K562 (cell line): Measurements from ENCODE around the gene SGK1. TPM values are rescaled to one million over a fixed set of nuclear protein-coding genes. Genes with fewer than 3 reads are reported as not detected.

Experiments used
- ATAC-seq: fragments of 200-7000 bp; cut with Tn5 transposase; 3 replicates; pipeline ENCODE4 v1.9.1; 2020; ENCODE audit warnings: moderate library complexity
- BruUV-seq: library from RNA; stranded (reverse); fragments of 400-500 nt; replicated peaks from 2 replicates; lab custom pipeline; 2021; lab: Mats Ljungman, UMichigan
- CTCF ChIA-PET: fragments of 300-600 bp; formaldehyde crosslinking; extraction: SDS; loops from one replicate; lab custom pipeline; 2021; ENCODE audit warnings: low intra/inter-chr PET ratio; lab: Yijun Ruan, JAX
- POLR2A ChIA-PET: fragments of 300-600, 350-650 bp; sonication (Branson Sonifier 250); formaldehyde crosslinking; extraction: SDS; loops from one replicate; lab custom pipeline; 2021; ENCODE audit warnings: antibody characterized with exemption, inconsistent platforms; lab: Yijun Ruan, JAX
- DNase-seq, 4 experiments: peaks; one replicate each; pipeline versions ENCODE4 v3.0.0 to v3.0.0-alpha.2; 2011 to 2018; ENCODE audit warnings: low spot score in 3 of 4, mixed read lengths in 3 of 4; ENCODE audit errors: extremely low read depth in 1 of 4
- FAIRE-seq: peaks from 2 replicates; lab custom pipeline; 2011; peaks lifted over from hg19 to GRCh38; lab: Jason Lieb, UNC
- H2AFZ ChIP-seq: 2 replicates; pipeline ENCODE4 v1.6.0; 2011; ENCODE audit warnings: low read depth, low read length, control low read depth, inconsistent platforms
- H3K27ac ChIP-seq: fragments of 200-600 bp; 3 replicates; pipeline ENCODE4 v1.8.0; 2011; ENCODE audit warnings: low read depth, mild to moderate bottlenecking, control low read depth, inconsistent platforms, low read length, moderate library complexity, mixed read lengths; ENCODE audit errors: extremely low read depth
- H3K27me3 ChIP-seq, 2 experiments: fragments of 300-600 bp in 1 of 2; 2 replicates in 1 of 2; 3 replicates in 1 of 2; pipeline versions ENCODE4 v1.6.0 to v1.8.0; 2011; ENCODE audit warnings: inconsistent platforms in 2 of 2, low read length in 2 of 2, mild to moderate bottlenecking in 1 of 2, mixed read lengths in 1 of 2, moderate library complexity in 1 of 2; ENCODE audit not compliant: control insufficient read depth in 2 of 2, insufficient read depth in 2 of 2
- H3K36me3 ChIP-seq: fragments of 300-600 bp; 3 replicates; pipeline ENCODE4 v1.8.0; 2011; ENCODE audit warnings: mild to moderate bottlenecking, low read length, inconsistent platforms; ENCODE audit not compliant: control insufficient read depth, insufficient read depth
- H3K4me1 ChIP-seq, 2 experiments: fragments of 200-600 bp in 1 of 2; replicated peaks in 1 of 2; 2 replicates in 1 of 2; 3 replicates in 1 of 2; pipeline versions ENCODE4 v1.5.1 to v1.8.0; 2011; ENCODE audit warnings: inconsistent platforms in 2 of 2, low read length in 2 of 2, mild to moderate bottlenecking in 1 of 2, mixed read lengths in 1 of 2, moderate library complexity in 1 of 2; ENCODE audit not compliant: control insufficient read depth in 2 of 2, insufficient read depth in 2 of 2
- H3K4me2 ChIP-seq: 2 replicates; pipeline ENCODE4 v1.6.1; 2011; ENCODE audit warnings: low read length, control low read depth, inconsistent platforms, mixed read lengths; ENCODE audit not compliant: insufficient read depth
- H3K4me3 ChIP-seq: fragments of 200-600 bp; sonication (generic), shearing (Covaris generic); 2 replicates; pipeline ENCODE4 v1.5.1; 2016; ENCODE audit warnings: control low read depth, inconsistent platforms
- H3K79me2 ChIP-seq: fragments of 200-600 bp; 3 replicates; pipeline ENCODE4 v1.8.0; 2011; ENCODE audit warnings: low read length, inconsistent platforms; ENCODE audit not compliant: control insufficient read depth, insufficient read depth
- H3K9ac ChIP-seq, 2 experiments: 2 replicates each; pipeline versions ENCODE4 v1.6.0 to v1.6.1; 2011; ENCODE audit warnings: low read depth in 2 of 2, low read length in 2 of 2, control low read depth in 1 of 2, inconsistent platforms in 1 of 2, mild to moderate bottlenecking in 1 of 2, mixed read lengths in 1 of 2; ENCODE audit not compliant: insufficient read depth in 1 of 2
- H3K9me1 ChIP-seq: one replicate; pipeline ENCODE4 v1.6.0; 2011; ENCODE audit warnings: inconsistent platforms, mild to moderate bottlenecking, low read length, moderate library complexity; ENCODE audit not compliant: control insufficient read depth, insufficient read depth
- H3K9me3 ChIP-seq: replicated peaks from 2 replicates; pipeline ENCODE4 v1.5.1; 2011; ENCODE audit warnings: low read depth, low read length, inconsistent platforms; ENCODE audit not compliant: control insufficient read depth, insufficient read depth
- H4K20me1 ChIP-seq: replicated peaks from 2 replicates; pipeline ENCODE4 v1.6.1; 2011; ENCODE audit warnings: low read length, inconsistent platforms, mixed read lengths; ENCODE audit not compliant: control insufficient read depth, insufficient read depth
- C11orf30 ChIP-seq: fragments of 450-650 bp; IDR thresholded peaks from 2 replicates; pipeline ENCODE4 v1.6.1; 2016; ENCODE audit warnings: low read depth, mild to moderate bottlenecking
- CHD2 ChIP-seq: IDR thresholded peaks from 2 replicates; pipeline ENCODE4 v1.6.1; 2011; ENCODE audit warnings: low read depth, low read length
- FOXA1 ChIP-seq: fragments of 450-650 bp; IDR thresholded peaks from 2 replicates; pipeline ENCODE4 v1.6.1; 2016; ENCODE audit warnings: mild to moderate bottlenecking, borderline replicate concordance
- FOXP1 ChIP-seq: sonication (generic); formaldehyde crosslinking; IDR thresholded peaks from 2 replicates; pipeline ENCODE4 v1.8.0; 2022; ENCODE audit warnings: mild to moderate bottlenecking, missing genetic modification reagents
- FUS ChIP-seq: fragments of 200-400 bp; formaldehyde crosslinking; optimal IDR thresholded peaks from 2 replicates; pipeline ENCODE3; 2017; ENCODE audit warnings: low read depth, low read length
- HEY1 ChIP-seq: fragments of 250-450 bp; sonication (Bioruptor Pico); IDR thresholded peaks from 2 replicates; pipeline ENCODE4 v1.5.0; 2020; ENCODE audit warnings: mild to moderate bottlenecking, moderate library complexity, borderline replicate concordance
- IRF2 ChIP-seq: sonication (generic); formaldehyde crosslinking; IDR thresholded peaks from 2 replicates; pipeline ENCODE4 v1.8.1; 2022; ENCODE audit warnings: mild to moderate bottlenecking, missing genetic modification reagents
- KLF6 ChIP-seq: fragments of 250-450 bp; sonication (Bioruptor Pico); IDR thresholded peaks from 2 replicates; pipeline ENCODE4 v1.4.0; 2020; ENCODE audit warnings: mild to moderate bottlenecking, moderate library complexity, borderline replicate concordance
- L3MBTL2 ChIP-seq: fragments of 450-650 bp; IDR thresholded peaks from 2 replicates; pipeline ENCODE4 v1.6.1; 2016; ENCODE audit warnings: mild to moderate bottlenecking, moderate library complexity
- NELFE ChIP-seq: IDR thresholded peaks from 2 replicates; pipeline ENCODE4 v1.6.1; 2011; ENCODE audit warnings: mild to moderate bottlenecking; ENCODE audit not compliant: insufficient read depth, insufficient read length
- NFXL1 ChIP-seq: fragments of 450-650 bp; formaldehyde crosslinking; IDR thresholded peaks from 2 replicates; pipeline ENCODE4 v1.4.0; 2021; ENCODE audit warnings: mild to moderate bottlenecking
- SIRT6 ChIP-seq: IDR thresholded peaks from one replicate; pipeline ENCODE4 v1.6.1; 2012; ENCODE audit warnings: low read depth, mild to moderate bottlenecking, control low read depth, inconsistent platforms, low read length, moderate library complexity
- SUPT5H ChIP-seq: fragments of 450-650 bp; IDR thresholded peaks from 2 replicates; pipeline ENCODE4 v1.6.1; 2016
- ZBTB7A ChIP-seq: IDR thresholded peaks from 2 replicates; pipeline ENCODE4 v1.6.1; 2011; ENCODE audit warnings: low read depth, mild to moderate bottlenecking, low read length, moderate library complexity, borderline replicate concordance; ENCODE audit not compliant: control insufficient read depth
- ZBTB9 ChIP-seq: fragments of 450-650 bp; formaldehyde crosslinking; IDR thresholded peaks from 2 replicates; pipeline ENCODE4 v1.4.0; 2020; ENCODE audit warnings: mild to moderate bottlenecking, moderate library complexity
- ZNF143 ChIP-seq: sonication (generic); formaldehyde crosslinking; IDR thresholded peaks from 2 replicates; pipeline ENCODE4 v1.9.0; 2022; ENCODE audit warnings: mild to moderate bottlenecking, missing genetic modification reagents
- ZNF589 ChIP-seq: fragments of 200-800 bp; sonication (Bioruptor generic); IDR thresholded peaks from 2 replicates; pipeline ENCODE4 v1.6.1; 2016; ENCODE audit warnings: low read depth, missing genetic modification characterization, missing compliant biosample characterization
- WGBS: fragments of 100-300 bp; shearing (Covaris generic); methylation state at CpG from one replicate; pipeline ENCODE4 v1.1.6; 2016; ENCODE audit warnings: low coverage, mixed read lengths; ENCODE audit not compliant: insufficient coverage; ENCODE audit errors: missing lambda C conversion rate; 5-methylcytosine and 5-hydroxymethylcytosine counted together
- in situ Hi-C: fragments of 300-500 bp; cut with MboI; formaldehyde crosslinking; loops from 4 replicates; pipeline ENCODE4 v1.15.0; 2018; ENCODE audit warnings: inconsistent platforms, mixed read lengths
- intact Hi-C: fragments of 100-400 bp; cut with micrococcal nuclease; formaldehyde crosslinking; loops from 2 replicates; pipeline ENCODE4 v1.14.2; 2022
- polyA plus RNA-seq, 8 experiments: library from polyadenylated mRNA; depleted of rRNA in 4 of 8; stranded (reverse) in 5 of 8; unstranded in 3 of 8; fragments of >200 nt; fragmentation: Nextera tagmentation in 2 of 8; fragmentation: Illumina TruSeq in 1 of 8; extraction: Ambion mirVana in 2 of 8; extraction: Trizol in 1 of 8; gene quantifications; 2 replicates each; pipeline versions ENCODE4 v1.2.1 to v1.2.3, GENCODE V29; 2011 to 2014; ENCODE audit warnings: inconsistent platforms in 1 of 8, missing spikeins in 1 of 8
- total RNA-seq, 7 experiments: library from RNA; depleted of rRNA in 6 of 7; stranded (reverse); fragments of >200 nt in 6 of 7; fragmentation: Illumina TruSeq in 2 of 7; extraction: Trizol in 2 of 7; gene quantifications; 2 replicates each; pipeline versions ENCODE4 v1.2.1 to v1.2.3, GENCODE V29; 2011 to 2021; ENCODE audit warnings: low replicate concordance in 1 of 7

SGK1 gene
- total and polyA plus RNA-seq, 9 of the 15 experiments (the other 6 are each of a cell fraction or from before 2014, with no cell fraction given): 3.5 to 7.2 (median 3.9) TPM

- POLR2A ChIA-PET: no interaction called here
- H3K9me3 ChIP-seq: no peaks in the 10 kb centered on the region
- ATAC-seq (no peak), DNase-seq (no peak)
- H3K4me1 ChIP-seq: peaks cover 0 to 8% of the 10 kb centered on the region in 2 experiments; a peak in 2 of 5 replicates
- no peaks in the 10 kb centered on the region for H3K9me1 ChIP-seq
- CTCF ChIA-PET: no interaction called here
- H3K4me3 ChIP-seq: no peak overlapping the region
- no peaks in the 10 kb centered on the region for H3K79me2 ChIP-seq
- no peak overlapping the region for H2AFZ ChIP-seq
- intact Hi-C loops (no loop called here), in situ Hi-C loops (no loop called here)
- H3K27ac ChIP-seq: no peak overlapping the region
- no peaks in the 10 kb centered on the region for H3K36me3 ChIP-seq
- no peaks in the 10 kb centered on the region for H3K27me3 ChIP-seq
- H3K4me2 ChIP-seq: no peak overlapping the region
- H4K20me1 ChIP-seq: no peaks in the 10 kb centered on the region
- BruUV-seq: no TSS peak
- TF ChIP-seq ZBTB7A (no peak), FOXA1 (no peak), L3MBTL2 (no peak), KLF6 (CRISPR knock-in tag) (no peak), HEY1 (CRISPR knock-in tag) (no peak), SUPT5H (no peak)
- TF ChIP-seq, all 486 proteins: peak for 0
- no peak for FAIRE-seq
- no peak overlapping the region for H3K9ac ChIP-seq
- 63% methylated on average over 2 of the region's 3 CpGs for WGBS
Measured at GRCh38 chr6:134230940-134231339, 87.0 kb downstream of the SGK1 start.

DNA sequence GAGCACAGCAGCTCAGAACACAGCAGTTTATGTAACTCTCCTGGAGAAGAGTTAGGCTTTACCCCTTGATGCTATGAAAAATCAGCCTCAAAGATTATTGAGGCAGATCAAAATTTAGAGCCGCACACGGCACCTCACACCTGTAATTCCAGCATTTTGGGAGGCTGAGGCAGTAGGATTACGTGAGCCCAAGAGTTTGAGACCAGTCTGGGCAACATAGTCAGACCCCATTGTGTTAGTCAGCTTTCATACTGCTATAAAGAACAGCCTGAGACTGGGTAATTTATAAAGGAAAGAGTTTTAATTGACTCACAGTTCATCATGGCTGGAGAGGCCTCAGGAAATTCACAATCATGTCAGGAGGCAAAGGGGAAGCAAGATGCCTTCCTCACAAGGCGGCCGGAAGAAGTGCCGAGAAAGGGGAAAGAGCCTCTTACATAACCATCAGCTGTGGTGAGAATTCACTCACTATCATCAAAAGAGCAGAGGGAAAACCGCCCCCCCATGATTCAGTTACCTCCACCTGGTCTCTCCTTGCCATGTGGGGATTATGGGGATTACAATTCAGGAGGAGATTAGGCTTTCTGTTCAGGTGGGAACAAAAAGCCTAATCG, 87.7 kb downstream of the SGK1 start:
- no peak overlapping the region for H2AFZ ChIP-seq
- no peaks in the 10 kb centered on the region for H3K27me3 ChIP-seq
- no peaks in the 10 kb centered on the region for H3K79me2 ChIP-seq
- no peak overlapping the region for H3K4me2 ChIP-seq
- ATAC-seq (no peak), DNase-seq (no peak), FAIRE-seq (no peak)
- peaks cover 0 to 3% of the 10 kb centered on the region in 2 experiments; a peak in 3 of 5 replicates for H3K4me1 ChIP-seq
- H4K20me1 ChIP-seq: no peaks in the 10 kb centered on the region
- intact Hi-C loops (no loop called here), in situ Hi-C loops (no loop called here)
- POLR2A ChIA-PET: no interaction called here
- H3K9me3 ChIP-seq: no peaks in the 10 kb centered on the region
- H3K9ac ChIP-seq: no peak overlapping the region
- H3K36me3 ChIP-seq: no peaks in the 10 kb centered on the region
- H3K9me1 ChIP-seq: no peaks in the 10 kb centered on the region
- CTCF ChIA-PET: no interaction called here
- no peak overlapping the region for H3K27ac ChIP-seq
- H3K4me3 ChIP-seq: no peak overlapping the region
- no TSS peak for BruUV-seq
- WGBS: 66% methylated on average over 8 of the region's 8 CpGs
- TF ChIP-seq SIRT6 (no peak), FOXP1 (no peak), C11orf30 (no peak), ZBTB9 (CRISPR knock-in tag) (no peak), IRF2 (no peak), ZNF589 (no peak), NFXL1 (no peak), NELFE (no peak), FUS (no peak), CHD2 (no peak), ZNF143 (no peak)
